ENCODE results near the gene EFCAB10. TPM values are rescaled to one million over a fixed set of nuclear protein-coding genes. Genes with fewer than 3 reads are reported as not detected.

Gene EFCAB10
- total and polyA plus RNA-seq, 10 donors, result 0.08 to 1.3 TPM; not detected in 8

DNA sequence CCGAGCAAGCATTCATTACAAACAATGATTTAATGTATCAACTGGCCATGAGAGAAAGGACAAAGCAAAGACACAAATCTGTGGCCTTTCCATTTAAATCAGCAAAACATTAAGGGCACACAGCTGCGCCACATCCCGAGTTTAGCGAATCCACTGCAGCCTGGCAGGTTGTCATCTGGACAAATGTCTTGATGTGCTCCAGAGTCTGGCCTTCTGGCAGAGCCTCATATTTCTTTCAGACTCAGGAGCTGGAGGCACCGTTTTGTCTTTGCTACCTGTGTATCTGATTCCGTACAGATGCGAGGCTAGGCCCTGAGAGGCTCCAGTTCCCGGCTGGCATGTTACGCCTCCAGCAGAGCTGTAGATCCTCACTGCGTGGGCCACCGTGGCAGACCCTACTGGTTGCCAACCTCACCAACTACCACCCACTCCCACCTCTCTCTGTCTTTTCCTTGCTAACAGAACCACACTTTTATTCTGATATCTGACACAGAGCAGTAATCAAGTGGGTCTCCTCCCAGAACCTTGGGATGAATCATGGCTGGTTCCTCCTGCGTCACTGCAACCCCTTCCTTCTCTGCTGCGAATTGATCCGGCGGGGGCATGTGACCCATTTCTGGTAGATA lies 40.9 kb upstream of the EFCAB10 start:
- peaks cover 0 to 14% (median 8%) of the 10 kb centered on the region in 8 donors for H3K9me3 ChIP-seq
- no peak overlapping the region for H3K27ac ChIP-seq
- WGBS, 5 donors, result 91 to 94% (median 94%) methylated on average over 15 of the region's 15 CpGs
- H3K4me3 ChIP-seq, result no peak overlapping the region
- no peaks in the 10 kb centered on the region for H3K27me3 ChIP-seq (replicated peaks in 1 of 7)
- DNase-seq, result no peak
- H3K36me3 ChIP-seq, result peaks cover 2 to 100% (median 66%) of the 10 kb centered on the region in 6 donors
- intact Hi-C loops (cut with DNase I; ENCODE audit: low total_unique reads), result no loop called here
- H3K4me1 ChIP-seq, result no peaks in the 10 kb centered on the region
- TF ChIP-seq POLR2A (IDR thresholded peaks at IDR 0.05) (no peak), POLR2AphosphoS5 (IDR thresholded peaks at IDR 0.05) (no peak)
- TF ChIP-seq, protein P1, sequence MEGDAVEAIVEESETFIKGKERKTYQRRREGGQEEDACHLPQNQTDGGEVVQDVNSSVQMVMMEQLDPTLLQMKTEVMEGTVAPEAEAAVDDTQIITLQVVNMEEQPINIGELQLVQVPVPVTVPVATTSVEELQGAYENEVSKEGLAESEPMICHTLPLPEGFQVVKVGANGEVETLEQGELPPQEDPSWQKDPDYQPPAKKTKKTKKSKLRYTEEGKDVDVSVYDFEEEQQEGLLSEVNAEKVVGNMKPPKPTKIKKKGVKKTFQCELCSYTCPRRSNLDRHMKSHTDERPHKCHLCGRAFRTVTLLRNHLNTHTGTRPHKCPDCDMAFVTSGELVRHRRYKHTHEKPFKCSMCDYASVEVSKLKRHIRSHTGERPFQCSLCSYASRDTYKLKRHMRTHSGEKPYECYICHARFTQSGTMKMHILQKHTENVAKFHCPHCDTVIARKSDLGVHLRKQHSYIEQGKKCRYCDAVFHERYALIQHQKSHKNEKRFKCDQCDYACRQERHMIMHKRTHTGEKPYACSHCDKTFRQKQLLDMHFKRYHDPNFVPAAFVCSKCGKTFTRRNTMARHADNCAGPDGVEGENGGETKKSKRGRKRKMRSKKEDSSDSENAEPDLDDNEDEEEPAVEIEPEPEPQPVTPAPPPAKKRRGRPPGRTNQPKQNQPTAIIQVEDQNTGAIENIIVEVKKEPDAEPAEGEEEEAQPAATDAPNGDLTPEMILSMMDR (IDR thresholded peaks at IDR 0.05 in 8 of 11, conservative IDR thresholded peaks at IDR 0.05 in 3 of 11), result no peak

DNA sequence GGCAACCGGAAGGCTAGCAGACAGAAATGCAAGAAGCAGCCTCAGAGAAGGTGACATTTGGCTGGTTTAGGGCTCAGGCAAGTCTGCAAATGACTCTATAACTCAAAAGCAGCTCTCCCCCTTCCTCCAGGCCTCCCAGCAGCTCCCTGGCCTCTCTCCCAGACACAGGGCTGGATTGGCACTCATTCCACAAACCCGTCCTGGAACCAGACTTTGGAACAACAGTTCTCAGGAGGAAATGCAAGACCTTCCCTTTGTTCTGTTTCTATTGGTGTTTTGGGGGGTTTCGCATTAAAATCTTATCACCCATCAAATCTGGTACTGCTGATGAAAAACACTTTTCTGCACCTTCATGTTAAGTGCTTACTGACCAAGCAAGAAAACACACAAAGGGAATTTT lies 40.3 kb upstream of the EFCAB10 start:
- no peak for DNase-seq
- Histone ChIP-seq H3K9me3 (peaks cover 0 to 10% (median 7%) of the 10 kb centered on the region in 8 donors), H3K4me1 (no peaks in the 10 kb centered on the region), H3K27me3 (replicated peaks in 1 of 7) (no peaks in the 10 kb centered on the region), H3K4me3 (no peak overlapping the region), H3K36me3 (peaks cover 2 to 100% (median 66%) of the 10 kb centered on the region in 6 donors), H3K27ac (no peak overlapping the region)
- TF ChIP-seq, protein P1 (IDR thresholded peaks at IDR 0.05 in 8 of 11, conservative IDR thresholded peaks at IDR 0.05 in 3 of 11), result no peak
- TF ChIP-seq POLR2AphosphoS5 (IDR thresholded peaks at IDR 0.05), result no peak
- no peak for TF ChIP-seq POLR2A (IDR thresholded peaks at IDR 0.05)
- WGBS, 5 donors, result 81 to 97% (median 93%) methylated on average over 3 of the region's 3 CpGs
- intact Hi-C loops (cut with DNase I; ENCODE audit: low total_unique reads), result no loop called here

DNA sequence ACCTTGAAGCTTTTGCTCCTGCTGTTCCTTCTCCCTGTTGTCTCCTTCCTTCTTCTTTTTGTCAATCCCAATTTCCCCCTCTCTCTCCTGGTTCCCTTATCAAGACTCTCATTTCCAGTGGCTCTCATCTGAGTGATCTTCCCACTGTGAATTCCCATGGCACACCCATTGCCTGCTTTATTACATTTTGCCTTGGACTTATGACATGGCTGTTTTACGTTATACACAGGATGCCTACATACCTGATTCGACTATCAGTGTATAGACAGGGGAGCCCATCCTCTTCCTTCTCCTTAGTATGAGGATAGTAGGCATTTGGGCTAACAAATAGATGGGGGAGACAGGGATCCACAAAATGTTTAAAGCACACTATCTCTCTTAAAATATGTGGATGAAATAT lies 39.9 kb upstream of the EFCAB10 start:
- H3K27ac ChIP-seq, result no peak overlapping the region
- peaks cover 0 to 5% (median 4%) of the 10 kb centered on the region in 8 donors for H3K9me3 ChIP-seq
- intact Hi-C loops (cut with DNase I; ENCODE audit: low total_unique reads), result no loop called here
- H3K36me3 ChIP-seq, result peaks cover 2 to 100% (median 64%) of the 10 kb centered on the region in 6 donors
- H3K4me1 ChIP-seq, result no peaks in the 10 kb centered on the region
- TF ChIP-seq, protein P1 (IDR thresholded peaks at IDR 0.05 in 8 of 11, conservative IDR thresholded peaks at IDR 0.05 in 3 of 11), result no peak
- no peak for TF ChIP-seq POLR2AphosphoS5 (IDR thresholded peaks at IDR 0.05)
- no peak for TF ChIP-seq POLR2A (IDR thresholded peaks at IDR 0.05)
- H3K4me3 ChIP-seq, result no peak overlapping the region
- DNase-seq, result no peak
- H3K27me3 ChIP-seq (replicated peaks in 1 of 7), result no peaks in the 10 kb centered on the region
- 43 to 47% (median 46%) methylated on average over 2 of the region's 2 CpGs for WGBS, 5 donors

DNA sequence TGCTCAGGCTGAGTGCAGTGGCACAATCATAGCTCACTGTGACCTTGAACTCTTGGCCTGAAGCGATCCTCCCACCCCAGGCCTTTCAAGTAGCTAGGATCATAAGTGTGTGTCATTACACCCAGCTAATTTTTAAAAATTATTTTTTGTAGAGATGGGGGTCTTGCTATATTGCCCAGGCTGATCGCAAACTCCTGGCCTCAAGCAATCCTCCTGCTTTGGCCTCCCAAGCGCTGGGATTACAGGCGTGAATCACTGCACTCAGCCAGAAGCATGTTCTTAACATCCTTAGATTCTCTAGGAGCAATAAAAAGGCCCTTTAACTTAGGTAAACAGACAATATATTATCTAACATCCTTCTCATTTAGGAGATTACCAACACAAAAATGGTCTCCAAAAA lies 38.3 kb upstream of the EFCAB10 start:
- intact Hi-C loops (cut with DNase I; ENCODE audit: low total_unique reads), result no loop called here
- H3K4me3 ChIP-seq, result no peak overlapping the region
- no peaks in the 10 kb centered on the region for H3K27me3 ChIP-seq (replicated peaks in 1 of 7)
- no peaks in the 10 kb centered on the region for H3K4me1 ChIP-seq
- TF ChIP-seq, protein P1 (IDR thresholded peaks at IDR 0.05 in 8 of 11, conservative IDR thresholded peaks at IDR 0.05 in 3 of 11), result no peak
- no peak for TF ChIP-seq POLR2A (IDR thresholded peaks at IDR 0.05)
- TF ChIP-seq POLR2AphosphoS5 (IDR thresholded peaks at IDR 0.05), result no peak
- DNase-seq, result no peak
- H3K36me3 ChIP-seq, result peaks cover 2 to 100% (median 71%) of the 10 kb centered on the region in 6 donors
- no peaks in the 10 kb centered on the region for H3K9me3 ChIP-seq
- H3K27ac ChIP-seq, result no peak overlapping the region
- 94 to 100% (median 98%) methylated on average over 4 of the region's 4 CpGs for WGBS, 5 donors

All from spleen (tissue), 11 donors.